Smooth muscle cell (in vitro differentiated cells): ENCODE measurements around the gene ZFAND2B. TPM values are rescaled to one million over a fixed set of nuclear protein-coding genes. Genes with fewer than 3 reads are reported as not detected.

Experiments
- DNase-seq: peaks from one replicate; lab custom pipeline; 2025; ENCODE audit not compliant: unreplicated experiment; lab: John Stamatoyannopoulos, UW
- H2AFZ ChIP-seq: fragments of 200-600 bp; sonication (generic); 2 replicates; pipeline ENCODE4 v1.6.0; 2016; ENCODE audit warnings: antibody characterized with exemption, low read depth, mild to moderate bottlenecking
- H3F3A ChIP-seq: fragments of 200-600 bp; sonication (generic); 2 replicates; pipeline ENCODE4 v1.6.0; 2017; ENCODE audit warnings: antibody characterized with exemption, low read depth
- H3K27ac ChIP-seq: fragments of 200-600 bp; sonication (generic); 2 replicates; pipeline ENCODE4 v1.5.1; 2016; ENCODE audit warnings: low read depth, mild to moderate bottlenecking
- H3K27me3 ChIP-seq: fragments of 200-600 bp; sonication (generic); 2 replicates; pipeline ENCODE4 v1.6.1; 2016; ENCODE audit warnings: low read depth, mild to moderate bottlenecking
- H3K36me3 ChIP-seq: fragments of 200-600 bp; sonication (generic); 2 replicates; pipeline ENCODE4 v1.5.1; 2016; ENCODE audit warnings: low read depth
- H3K4me1 ChIP-seq: fragments of 200-600 bp; sonication (generic); 2 replicates; pipeline ENCODE4 v1.5.1; 2016; ENCODE audit warnings: low read depth
- H3K4me2 ChIP-seq: fragments of 200-600 bp; sonication (generic); 2 replicates; pipeline ENCODE4 v1.6.0; 2016; ENCODE audit warnings: mild to moderate bottlenecking
- H3K4me3 ChIP-seq: fragments of 200-600 bp; sonication (generic); 2 replicates; pipeline ENCODE4 v1.5.1; 2016; ENCODE audit warnings: mild to moderate bottlenecking
- H3K79me2 ChIP-seq: fragments of 200-600 bp; sonication (generic); 2 replicates; pipeline ENCODE4 v1.6.0; 2016; ENCODE audit warnings: low read depth, mild to moderate bottlenecking
- H3K9ac ChIP-seq: fragments of 200-600 bp; sonication (generic); 2 replicates; pipeline ENCODE4 v1.6.0; 2016; ENCODE audit warnings: low read depth
- H3K9me3 ChIP-seq: fragments of 200-600 bp; sonication (generic); replicated peaks from 2 replicates; pipeline ENCODE4 v1.5.1; 2016; ENCODE audit warnings: low read depth
- H4K20me1 ChIP-seq: fragments of 200-600 bp; sonication (generic); 2 replicates; pipeline ENCODE4 v1.6.0; 2016; ENCODE audit warnings: low read depth
- WGBS: methylation state at CpG from one replicate; pipeline ENCODE4 v1.1.7; 2016; ENCODE audit warnings: low lambda C conversion rate; 5-methylcytosine and 5-hydroxymethylcytosine counted together
- polyA plus RNA-seq: library from polyadenylated mRNA; unstranded; fragments of >200 nt; fragmentation: Nextera tagmentation; extraction: Ambion mirVana; gene quantifications from 2 replicates; pipeline ENCODE4 v1.2.1, GENCODE V29; 2016
- total RNA-seq: library from RNA; depleted of rRNA; stranded (reverse); fragments of >200 nt; gene quantifications from 2 replicates; pipeline ENCODE4 v1.2.3, GENCODE V29; 2014
- TF ChIP-seq, protein P1 (sequence below): fragments of 200-600 bp; sonication (generic); IDR thresholded peaks from 2 replicates; pipeline ENCODE4 v1.5.1; 2017; ENCODE audit warnings: borderline replicate concordance, mild to moderate bottlenecking, antibody characterized with exemption; ENCODE audit not compliant: insufficient read depth, poor library complexity, severe bottlenecking

Gene ZFAND2B
- total and polyA plus RNA-seq, 2 experiments from 2014 or later = 19.1 to 48.3 TPM

DNA sequence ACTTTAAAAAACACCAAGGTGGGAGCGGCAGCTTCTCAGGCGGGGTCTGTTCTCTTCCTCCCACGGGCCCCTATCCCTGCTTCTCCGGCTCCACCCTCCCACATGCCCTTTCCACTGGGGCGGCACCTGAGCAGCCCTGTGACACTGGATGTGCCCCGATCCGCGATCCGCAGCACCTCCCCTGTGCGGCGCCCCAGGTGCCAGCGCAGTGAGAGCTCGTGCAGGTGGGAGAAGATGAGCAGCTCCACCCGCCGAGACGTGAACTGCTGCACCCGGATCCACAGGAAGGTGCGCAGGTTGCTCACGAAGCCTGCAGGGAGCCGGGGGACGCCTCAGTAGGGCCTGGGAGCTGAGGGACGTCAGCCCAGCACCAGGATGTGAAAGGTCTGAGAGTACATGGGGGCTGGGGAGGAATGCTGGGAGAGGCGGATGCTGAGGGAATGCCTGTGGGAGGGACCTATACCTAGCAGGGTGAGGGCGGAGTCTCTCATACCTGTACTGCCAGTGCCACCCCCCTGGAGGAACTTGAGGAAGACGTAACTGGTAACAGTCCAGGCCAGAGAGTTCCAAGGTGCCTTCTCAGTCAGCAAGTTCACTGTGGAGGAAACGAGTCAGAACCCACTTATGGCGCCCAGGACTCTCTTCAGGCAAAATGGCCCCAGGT, 9.4 kb downstream of the ZFAND2B start:
- Histone ChIP-seq H4K20me1 (no peaks in the 10 kb centered on the region), H2AFZ (no peak overlapping the region), H3K36me3 (no peaks in the 10 kb centered on the region), H3K4me2 (no peak overlapping the region), H3K9me3 (no peaks in the 10 kb centered on the region), H3F3A (peaks cover 14% of the 10 kb centered on the region), H3K27ac (no peak overlapping the region), H3K9ac (no peak overlapping the region), H3K27me3 (no peaks in the 10 kb centered on the region), H3K4me3 (no peak overlapping the region), H3K79me2 (peaks cover 10% of the 10 kb centered on the region), H3K4me1 (peaks cover 7% of the 10 kb centered on the region)
- DNase-seq = no peak
- TF ChIP-seq, protein P1, sequence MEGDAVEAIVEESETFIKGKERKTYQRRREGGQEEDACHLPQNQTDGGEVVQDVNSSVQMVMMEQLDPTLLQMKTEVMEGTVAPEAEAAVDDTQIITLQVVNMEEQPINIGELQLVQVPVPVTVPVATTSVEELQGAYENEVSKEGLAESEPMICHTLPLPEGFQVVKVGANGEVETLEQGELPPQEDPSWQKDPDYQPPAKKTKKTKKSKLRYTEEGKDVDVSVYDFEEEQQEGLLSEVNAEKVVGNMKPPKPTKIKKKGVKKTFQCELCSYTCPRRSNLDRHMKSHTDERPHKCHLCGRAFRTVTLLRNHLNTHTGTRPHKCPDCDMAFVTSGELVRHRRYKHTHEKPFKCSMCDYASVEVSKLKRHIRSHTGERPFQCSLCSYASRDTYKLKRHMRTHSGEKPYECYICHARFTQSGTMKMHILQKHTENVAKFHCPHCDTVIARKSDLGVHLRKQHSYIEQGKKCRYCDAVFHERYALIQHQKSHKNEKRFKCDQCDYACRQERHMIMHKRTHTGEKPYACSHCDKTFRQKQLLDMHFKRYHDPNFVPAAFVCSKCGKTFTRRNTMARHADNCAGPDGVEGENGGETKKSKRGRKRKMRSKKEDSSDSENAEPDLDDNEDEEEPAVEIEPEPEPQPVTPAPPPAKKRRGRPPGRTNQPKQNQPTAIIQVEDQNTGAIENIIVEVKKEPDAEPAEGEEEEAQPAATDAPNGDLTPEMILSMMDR = no peak
- WGBS = 98% methylated on average over 27 of the region's 27 CpGs

GRCh38 chr2:219216535-219216915, 9.9 kb downstream of the ZFAND2B start:
- TF ChIP-seq, protein P1 = no peak
- Histone ChIP-seq H4K20me1 (no peaks in the 10 kb centered on the region), H3K27ac (no peak overlapping the region), H3K79me2 (peaks cover 10% of the 10 kb centered on the region), H3K4me3 (no peak overlapping the region), H3K27me3 (no peaks in the 10 kb centered on the region), H3K36me3 (no peaks in the 10 kb centered on the region), H3K9me3 (no peaks in the 10 kb centered on the region), H3F3A (peaks cover 14% of the 10 kb centered on the region), H2AFZ (no peak overlapping the region), H3K4me2 (no peak overlapping the region), H3K9ac (no peak overlapping the region), H3K4me1 (peaks cover 7% of the 10 kb centered on the region)
- WGBS = 90% methylated on average over 6 of the region's 6 CpGs
- no peak for DNase-seq

GRCh38 chr2:219218217-219218731, 11.7 kb downstream of the ZFAND2B start:
- H3K79me2 ChIP-seq = peaks cover 10% of the 10 kb centered on the region
- H3K27ac ChIP-seq = peak overlapping the region; percentile 77
- DNase-seq = peak; percentile 87
- H3K4me3 ChIP-seq = peak overlapping the region; percentile 53
- no peaks in the 10 kb centered on the region for H3K27me3 ChIP-seq
- WGBS = under 1% methylated on average over 37 of the region's 37 CpGs
- H2AFZ ChIP-seq = peak overlapping the region; percentile 9
- peak overlapping the region; percentile 36 for H3K9ac ChIP-seq
- peaks cover 7% of the 10 kb centered on the region for H3K4me1 ChIP-seq
- peak overlapping the region; percentile 92 for H3K4me2 ChIP-seq
- TF ChIP-seq, protein P1 = no peak
- H4K20me1 ChIP-seq = no peaks in the 10 kb centered on the region
- H3F3A ChIP-seq = peaks cover 14% of the 10 kb centered on the region
- no peaks in the 10 kb centered on the region for H3K9me3 ChIP-seq
- H3K36me3 ChIP-seq = peaks cover under 1% of the 10 kb centered on the region
